SK-N-MC (cell line): ENCODE measurements around the gene ATG4B.
A peak's percentile ranks its signal among the peaks of the same experiment; 100 is the strongest.

Experiments used
- DNase-seq: peaks from one replicate; pipeline ENCODE4 v3.0.0-alpha.2; 2011; ENCODE audit warnings: low read depth, low spot score
- H3K27ac ChIP-seq: fragments of 200-600 bp; sonication (generic); 2 replicates; pipeline ENCODE4 v1.5.1; 2016; ENCODE audit warnings: mixed run types
- H3K36me3 ChIP-seq: fragments of 200-600 bp; sonication (generic); 2 replicates; pipeline ENCODE4 v1.6.1; 2017; ENCODE audit warnings: antibody characterized with exemption, low read length, mixed read lengths; ENCODE audit not compliant: insufficient read depth
- H3K4me3 ChIP-seq: fragments of 200-600 bp; sonication (generic); 2 replicates; pipeline ENCODE4 v1.5.1; 2016
- H3K9ac ChIP-seq: fragments of 200-600 bp; sonication (generic); 2 replicates; pipeline ENCODE4 v1.8.0; 2017; ENCODE audit warnings: mixed run types, mixed read lengths; ENCODE audit not compliant: insufficient read length
- H3K9me3 ChIP-seq: fragments of 200-600 bp; sonication (generic); 2 replicates; pipeline ENCODE4 v1.6.1; 2017; ENCODE audit warnings: low read depth, mild to moderate bottlenecking, antibody characterized with exemption, low read length, moderate library complexity, mixed read lengths
- EZH2 ChIP-seq: fragments of 200-600 bp; sonication (generic); IDR thresholded peaks from one replicate; pipeline ENCODE4 v1.6.1; 2017; ENCODE audit warnings: antibody characterized with exemption
- FOXP2 ChIP-seq: optimal IDR thresholded peaks from 2 replicates; pipeline ENCODE3; 2011; ENCODE audit warnings: mild to moderate bottlenecking, moderate library complexity; ENCODE audit not compliant: insufficient read depth; ENCODE audit errors: extremely low read length, control extremely low read depth
- POLR2AphosphoS5 ChIP-seq: IDR thresholded peaks from 2 replicates; pipeline ENCODE4 v1.6.1; 2012; ENCODE audit warnings: mild to moderate bottlenecking, low read depth, low read length, borderline replicate concordance

The ATG4B gene

GRCh38 chr2:241686324-241686649, 48.8 kb downstream of the ATG4B start:
- peak overlapping the region; percentile 89 for H3K9ac ChIP-seq
- H3K4me3 ChIP-seq: peak overlapping the region; percentile 98
- peaks cover 50% of the 10 kb centered on the region for H3K36me3 ChIP-seq
- DNase-seq: no peak
- H3K9me3 ChIP-seq: no peaks in the 10 kb centered on the region; the same call in 1 of the 2 replicates
- no peak for TF ChIP-seq POLR2AphosphoS5
- TF ChIP-seq FOXP2: no peak
- no peak for TF ChIP-seq EZH2
- H3K27ac ChIP-seq: peak overlapping the region; percentile 78

DNA sequence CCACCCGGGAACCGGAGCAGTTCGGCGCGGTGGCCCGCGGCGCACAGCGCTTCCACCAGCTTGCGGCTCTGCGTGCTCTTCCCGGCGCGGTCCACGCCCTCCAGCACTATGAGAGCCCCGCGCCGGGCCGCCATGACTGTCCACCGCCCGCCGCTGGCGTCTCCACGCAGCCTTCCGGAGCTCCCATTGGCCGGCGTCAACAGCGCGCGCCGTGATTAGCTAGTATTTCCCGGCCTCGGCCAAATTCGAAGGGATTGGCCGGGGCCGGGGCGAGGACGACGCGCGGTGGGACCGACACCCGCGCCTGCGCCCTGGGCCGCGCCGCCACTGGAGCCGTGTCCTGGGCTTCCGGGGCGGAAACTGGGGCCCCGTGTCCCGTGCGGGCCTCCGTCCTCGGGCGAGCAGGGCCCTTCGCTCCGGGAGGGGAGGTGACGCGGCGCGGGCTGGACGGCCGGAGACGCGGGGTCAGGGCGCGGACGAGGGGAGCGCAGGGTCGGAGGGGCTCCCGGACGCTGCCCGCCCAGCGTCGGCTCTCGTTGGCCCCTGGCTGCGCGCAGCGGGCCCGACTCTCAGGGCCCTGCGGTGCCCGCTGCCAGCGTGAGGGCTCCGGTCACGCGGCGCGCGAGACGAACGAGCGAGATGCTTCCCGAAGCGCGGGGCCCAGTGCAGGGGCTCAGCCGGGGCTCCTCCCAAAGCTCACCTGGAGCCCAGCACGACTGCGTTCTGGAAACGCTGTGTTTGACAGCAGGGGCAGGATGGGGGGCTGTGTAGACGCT, 49.3 kb downstream of the ATG4B start, which contains the start of gene DTYMK:
DTYMK (minus strand) TSS at position 166 of the 776 bp plus-strand sequence; CDS start at position 134, 32 bp downstream.
- Histone ChIP-seq H3K4me3 (peak within 1 kb of the TSS; percentile 98), H3K36me3 (peaks cover 44% of the 10 kb centered on the region), H3K9me3 (no peaks in the 10 kb centered on the region; the same call in 1 of the 2 replicates), H3K27ac (peak within 1 kb of the TSS; percentile 83), H3K9ac (peak within 1 kb of the TSS; percentile 97)
- peak; percentile 48 for DNase-seq
- TF ChIP-seq FOXP2: no peak
- no peak for TF ChIP-seq EZH2
- TF ChIP-seq POLR2AphosphoS5: peak; percentile 83

DNA sequence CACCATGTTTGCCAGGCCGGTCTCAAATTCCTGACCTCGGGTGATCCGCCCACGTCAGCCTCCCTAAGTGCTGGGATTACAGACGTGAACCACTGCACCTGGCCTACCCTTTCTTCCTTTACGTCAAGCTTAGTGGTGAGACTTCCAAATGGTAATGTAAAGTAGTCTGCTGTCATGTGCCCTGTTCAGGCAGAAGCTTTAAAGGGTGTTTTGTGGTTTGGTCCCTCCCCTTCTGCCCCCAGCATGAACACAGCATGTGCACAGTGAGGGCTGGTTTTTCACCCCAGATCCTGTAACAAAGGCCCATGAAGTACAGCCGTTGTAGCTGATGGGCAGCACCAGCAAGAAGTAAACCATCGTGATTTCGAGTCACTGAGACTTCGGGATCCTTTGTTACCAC, 51.8 kb downstream of the ATG4B start:
- DNase-seq: no peak
- Histone ChIP-seq H3K4me3 (no peak overlapping the region), H3K9me3 (no peaks in the 10 kb centered on the region; the same call in 1 of the 2 replicates), H3K36me3 (peaks cover 19% of the 10 kb centered on the region), H3K9ac (no peak overlapping the region), H3K27ac (no peak overlapping the region)
- no peak for TF ChIP-seq FOXP2
- no peak for TF ChIP-seq POLR2AphosphoS5
- TF ChIP-seq EZH2: no peak

- Histone ChIP-seq H3K4me3 (no peak overlapping the region), H3K36me3 (peaks cover 12% of the 10 kb centered on the region; the same call in 1 of the 2 replicates)
Measured at GRCh38 chr2:241690202-241690717, 52.8 kb downstream of the ATG4B start.

GRCh38 chr2:241692448-241692847, 55.0 kb downstream of the ATG4B start:
- DNase-seq: no peak
- no peak for TF ChIP-seq POLR2AphosphoS5
- TF ChIP-seq EZH2: no peak
- no peak for TF ChIP-seq FOXP2
- Histone ChIP-seq H3K9ac (no peak overlapping the region), H3K36me3 (peaks cover 8% of the 10 kb centered on the region; the same call in 1 of the 2 replicates), H3K9me3 (no peaks in the 10 kb centered on the region), H3K4me3 (no peak overlapping the region), H3K27ac (no peak overlapping the region)

More at GRCh38 chr2:241690202-241690717, 52.8 kb downstream of the ATG4B start:
- no peak for TF ChIP-seq FOXP2
- no peak for TF ChIP-seq EZH2
- TF ChIP-seq POLR2AphosphoS5: 0 out of 2 replicates have a peak, but pooled peaks have one; percentile 28
- H3K27ac ChIP-seq: no peak overlapping the region
- no peak overlapping the region for H3K9ac ChIP-seq
- no peaks in the 10 kb centered on the region for H3K9me3 ChIP-seq
- no peak for DNase-seq

GRCh38 chr2:241695651-241696050, 58.2 kb downstream of the ATG4B start:
- Histone ChIP-seq H3K9me3 (no peaks in the 10 kb centered on the region), H3K36me3 (no peaks in the 10 kb centered on the region; the same call in 1 of the 2 replicates), H3K27ac (peak overlapping the region; percentile 57; the same call in 1 of the 2 replicates), H3K4me3 (no peak overlapping the region), H3K9ac (no peak overlapping the region)
- no peak for TF ChIP-seq FOXP2
- TF ChIP-seq POLR2AphosphoS5: no peak
- no peak for DNase-seq

DNA sequence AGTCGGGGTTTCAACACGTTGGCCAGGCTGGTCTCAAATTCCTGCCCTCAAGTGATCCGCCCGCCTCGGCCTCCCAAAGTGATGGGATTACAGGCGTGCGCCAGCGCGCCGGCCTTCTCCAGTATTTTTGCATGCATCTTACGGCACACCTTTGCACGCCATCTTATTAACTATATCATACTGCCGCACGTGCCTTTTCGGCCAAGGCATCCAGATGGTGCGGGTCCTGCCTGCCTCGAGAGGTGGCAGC, 63.6 kb downstream of the ATG4B start:
- peak overlapping the region; percentile 94 for H3K4me3 ChIP-seq
- peaks cover 16% of the 10 kb centered on the region for H3K36me3 ChIP-seq
- no peak for TF ChIP-seq EZH2
- no peak for TF ChIP-seq FOXP2
- TF ChIP-seq POLR2AphosphoS5: no peak
- no peaks in the 10 kb centered on the region for H3K9me3 ChIP-seq
- H3K27ac ChIP-seq: peak overlapping the region; percentile 87; the same call in 1 of the 2 replicates
- H3K9ac ChIP-seq: peak overlapping the region; percentile 95
- no peak for DNase-seq

GRCh38 chr2:241701399-241702154, 64.1 kb downstream of the ATG4B start, which contains the start of gene ING5:
Gene ING5, plus strand, starts transcription at chr2:241702039. Its CDS starts 27 bp downstream, at chr2:241702066.
- Histone ChIP-seq H3K9ac (peak within 1 kb of the TSS; percentile 95), H3K9me3 (no peaks in the 10 kb centered on the region), H3K36me3 (peaks cover 21% of the 10 kb centered on the region), H3K4me3 (peak within 1 kb of the TSS; percentile 94), H3K27ac (peak within 1 kb of the TSS; percentile 87)
- TF ChIP-seq FOXP2 (no peak), POLR2AphosphoS5 (peak; percentile 78)
- no peak for DNase-seq
